Endothelial cell of umbilical vein (primary cell): ENCODE data around the gene LIN7A. TPM values are rescaled to one million over a fixed set of nuclear protein-coding genes. Genes with fewer than 3 reads are reported as not detected.

ENCODE experiments used
- BruUV-seq: library from RNA; stranded (reverse); fragments of 400-500 nt; replicated peaks from 2 replicates; lab custom pipeline; 2021; lab: Mats Ljungman, UMichigan
- CTCF ChIA-PET: fragments of 300-600, 350-600 bp; sonication (Branson Sonifier 250); formaldehyde crosslinking; loops from one replicate; lab custom pipeline; 2021; ENCODE audit warnings: antibody characterized with exemption, inconsistent platforms; lab: Charles Lee
- POLR2A ChIA-PET: fragments of 300-600, 350-600 bp; sonication (Branson Sonifier 250); formaldehyde crosslinking; loops from one replicate; lab custom pipeline; 2021; ENCODE audit warnings: antibody characterized with exemption, inconsistent platforms; lab: Charles Lee
- DNase-seq: peaks from one replicate; pipeline ENCODE4 v3.0.0-alpha.2; 2011; ENCODE audit warnings: low read depth, low spot score
- FAIRE-seq: peaks from 2 replicates; lab custom pipeline; 2011; peaks lifted over from hg19 to GRCh38; lab: Jason Lieb, UNC
- H2AFZ ChIP-seq: 2 replicates; pipeline ENCODE4 v1.6.0; 2012; ENCODE audit warnings: low read depth, low read length, control low read depth, inconsistent platforms
- H3K27ac ChIP-seq: 2 replicates; pipeline ENCODE4 v1.5.1; 2011; ENCODE audit warnings: low read depth, mild to moderate bottlenecking, control low read depth, low read length, moderate library complexity; ENCODE audit not compliant: insufficient read depth
- H3K27me3 ChIP-seq, 2 experiments: 2 replicates each; pipeline versions ENCODE4 v1.6.0 to v1.6.1; 2011; ENCODE audit warnings: low read length in 2 of 2, mixed read lengths in 1 of 2; ENCODE audit not compliant: control insufficient read depth in 2 of 2, insufficient read depth in 2 of 2
- H3K36me3 ChIP-seq, 2 experiments: 2 replicates in 1 of 2; 3 replicates in 1 of 2; pipeline ENCODE4 v1.5.1; 2011; ENCODE audit warnings: low read length in 2 of 2, mild to moderate bottlenecking in 1 of 2, moderate library complexity in 1 of 2; ENCODE audit not compliant: control insufficient read depth in 2 of 2, insufficient read depth in 2 of 2; ENCODE audit errors: extremely low read depth in 1 of 2
- H3K4me1 ChIP-seq: 3 replicates; pipeline ENCODE4 v1.5.1; 2011; ENCODE audit warnings: mild to moderate bottlenecking, low read length; ENCODE audit not compliant: control insufficient read depth, insufficient read depth; ENCODE audit errors: extremely low read depth
- H3K4me2 ChIP-seq: 2 replicates; pipeline ENCODE4 v1.6.1; 2011; ENCODE audit warnings: low read length, control low read depth, mixed read lengths; ENCODE audit not compliant: insufficient read depth
- H3K4me3 ChIP-seq, 3 experiments: fragments of 200-600 bp in 1 of 3; sonication (generic), shearing (Covaris generic) in 1 of 3; replicated peaks in 1 of 3; 2 replicates each; pipeline ENCODE4 v1.5.1; 2011 to 2016; ENCODE audit warnings: control low read depth in 3 of 3, low read length in 3 of 3, mild to moderate bottlenecking in 2 of 3, inconsistent platforms in 1 of 3, low read depth in 1 of 3, moderate library complexity in 1 of 3; ENCODE audit not compliant: insufficient read depth in 1 of 3
- H3K79me2 ChIP-seq: 2 replicates; pipeline ENCODE4 v1.6.0; 2012; ENCODE audit warnings: low read length, inconsistent platforms; ENCODE audit not compliant: control insufficient read depth, insufficient read depth
- H3K9ac ChIP-seq: replicated peaks from 2 replicates; pipeline ENCODE3; 2011; ENCODE audit warnings: low read length, control low read depth; ENCODE audit not compliant: insufficient read depth; ENCODE audit errors: extremely low read depth
- H3K9me1 ChIP-seq: replicated peaks from 3 replicates; pipeline ENCODE4 v1.6.0; 2011; ENCODE audit warnings: mild to moderate bottlenecking, low read length; ENCODE audit not compliant: control insufficient read depth, insufficient read depth; ENCODE audit errors: extremely low read depth
- H3K9me3 ChIP-seq: replicated peaks from 2 replicates; pipeline ENCODE4 v1.5.1; 2012; ENCODE audit warnings: low read length, inconsistent platforms; ENCODE audit not compliant: control insufficient read depth, insufficient read depth
- H4K20me1 ChIP-seq: replicated peaks from 2 replicates; pipeline ENCODE3; 2011; ENCODE audit warnings: mild to moderate bottlenecking, low read length; ENCODE audit not compliant: control insufficient read depth, insufficient read depth; ENCODE audit errors: extremely low read depth
- GATA2 ChIP-seq: IDR thresholded peaks from 2 replicates; pipeline ENCODE4 v1.7.0; 2011; ENCODE audit warnings: low read depth, mild to moderate bottlenecking, moderate library complexity, mixed read lengths, low read length; ENCODE audit not compliant: insufficient read length, insufficient read depth
- JUN ChIP-seq: IDR thresholded peaks from 2 replicates; pipeline ENCODE4 v1.6.1; 2011; ENCODE audit warnings: borderline replicate concordance, low read depth; ENCODE audit not compliant: insufficient read length, insufficient read depth
- MAX ChIP-seq: IDR thresholded peaks from 2 replicates; pipeline ENCODE4 v1.6.1; 2011; ENCODE audit not compliant: insufficient read depth, insufficient read length
- POLR2A ChIP-seq: IDR thresholded peaks from 2 replicates; pipeline ENCODE4 v1.6.1; 2012; ENCODE audit warnings: low read depth, mild to moderate bottlenecking, control low read depth, low read length
- POLR2AphosphoS5 ChIP-seq: IDR thresholded peaks from 2 replicates; pipeline ENCODE4 v1.6.1; 2012; ENCODE audit warnings: low read depth, mild to moderate bottlenecking, control low read depth, low read length, moderate library complexity; ENCODE audit not compliant: insufficient read depth
- dilution Hi-C: fragments of 300-500 bp; cut with MboI; formaldehyde crosslinking; loops from one replicate; pipeline ENCODE4 v1.15.0; 2019; ENCODE audit warnings: low sequenced_read_pairs; ENCODE audit not compliant: extremely low pct_ligation_motif_present
- intact Hi-C: fragments of 100-400 bp; cut with micrococcal nuclease; formaldehyde crosslinking; loops from one replicate; pipeline ENCODE4 v1.10.0; 2022
- polyA plus RNA-seq, 4 experiments: library from polyadenylated mRNA; depleted of rRNA in 3 of 4; stranded (reverse) in 3 of 4; unstranded in 1 of 4; fragments of >200 nt; gene quantifications; 2 replicates each; pipeline versions ENCODE4 v1.2.1 to v1.2.3, GENCODE V29; 2011 to 2012; ENCODE audit warnings: missing spikeins in 1 of 4
- total RNA-seq: library from RNA; stranded (reverse); gene quantifications from 2 replicates; pipeline ENCODE4 v1.2.3, GENCODE V29; 2021

LIN7A gene
- total and polyA plus RNA-seq, 2 donors (not counting 3 experiments of a cell fraction or from before 2014, with no cell fraction given), result 1.6 to 4.3 TPM

GRCh38 chr12:80849337-80849736 lies 88.4 kb downstream of the LIN7A start:
- no peaks in the 10 kb centered on the region for H3K9me1 ChIP-seq
- no peaks in the 10 kb centered on the region for H3K27me3 ChIP-seq
- DNase-seq (no peak), FAIRE-seq (no peak)
- no peak overlapping the region for H2AFZ ChIP-seq
- H3K9me3 ChIP-seq, result no peaks in the 10 kb centered on the region
- no peak overlapping the region for H3K9ac ChIP-seq
- H4K20me1 ChIP-seq, result no peaks in the 10 kb centered on the region
- no peaks in the 10 kb centered on the region for H3K4me1 ChIP-seq
- H3K4me3 ChIP-seq, result no peak overlapping the region
- intact Hi-C loops, result no loop called here
- H3K4me2 ChIP-seq, result no peak overlapping the region
- dilution Hi-C loops, result no loop called here
- BruUV-seq, result no TSS peak
- no peak for TF ChIP-seq POLR2A
- H3K27ac ChIP-seq, result no peak overlapping the region
- CTCF ChIA-PET, result interaction anchor here (1.9 kb wide), 1 partner anchor 11 kb away, joined by 11 read pairs; no protein-coding TSS in a partner anchor
- POLR2A ChIA-PET, result no interaction called here
- no peaks in the 10 kb centered on the region for H3K36me3 ChIP-seq
- H3K79me2 ChIP-seq, result no peaks in the 10 kb centered on the region

GRCh38 chr12:80848858-80849257 lies 88.9 kb downstream of the LIN7A start:
- DNase-seq (no peak), FAIRE-seq (no peak)
- no peak overlapping the region for H3K27ac ChIP-seq
- BruUV-seq, result no TSS peak
- no peaks in the 10 kb centered on the region for H3K36me3 ChIP-seq
- POLR2A ChIA-PET, result no interaction called here
- H3K27me3 ChIP-seq, result no peaks in the 10 kb centered on the region
- no peaks in the 10 kb centered on the region for H3K9me1 ChIP-seq
- H3K4me2 ChIP-seq, result no peak overlapping the region
- H3K79me2 ChIP-seq, result no peaks in the 10 kb centered on the region
- dilution Hi-C loops (no loop called here), intact Hi-C loops (no loop called here)
- TF ChIP-seq POLR2AphosphoS5 (no peak), GATA2 (no peak), MAX (no peak), JUN (no peak)
- no peaks in the 10 kb centered on the region for H4K20me1 ChIP-seq
- CTCF ChIA-PET, result interaction anchor here (1.9 kb wide), 1 partner anchor 11 kb away, joined by 11 read pairs; no protein-coding TSS in a partner anchor
- no peaks in the 10 kb centered on the region for H3K4me1 ChIP-seq
- H2AFZ ChIP-seq, result no peak overlapping the region
- H3K9ac ChIP-seq, result no peak overlapping the region
- H3K4me3 ChIP-seq, result no peak overlapping the region
- H3K9me3 ChIP-seq, result no peaks in the 10 kb centered on the region
